ENCODE results near the gene EDRF1.

Gene EDRF1

DNA sequence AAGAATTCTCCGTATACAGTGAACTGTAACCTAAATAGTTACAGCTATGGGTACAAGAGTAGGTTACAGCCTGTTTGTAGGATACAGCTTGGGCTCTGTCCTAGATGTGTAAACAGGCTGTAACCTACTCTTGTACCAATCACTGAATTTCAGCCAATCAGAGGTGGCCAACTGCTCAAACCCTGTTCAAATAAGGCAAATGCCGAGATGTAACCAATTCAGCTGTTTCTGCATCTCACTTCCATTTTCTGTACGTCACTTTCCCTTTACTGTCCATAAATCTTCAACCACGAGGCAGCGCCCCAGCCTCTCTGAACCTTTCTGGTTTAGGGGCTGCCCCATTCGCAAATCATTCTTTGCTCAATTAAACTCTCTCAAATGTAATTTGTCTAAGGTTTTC, 64.4 kb downstream of the EDRF1 start:
- TF ChIP-seq RAD21 (IDR thresholded peaks at IDR 0.05; ENCODE audit: low read depth) = no peak
- TF ChIP-seq, protein P1, sequence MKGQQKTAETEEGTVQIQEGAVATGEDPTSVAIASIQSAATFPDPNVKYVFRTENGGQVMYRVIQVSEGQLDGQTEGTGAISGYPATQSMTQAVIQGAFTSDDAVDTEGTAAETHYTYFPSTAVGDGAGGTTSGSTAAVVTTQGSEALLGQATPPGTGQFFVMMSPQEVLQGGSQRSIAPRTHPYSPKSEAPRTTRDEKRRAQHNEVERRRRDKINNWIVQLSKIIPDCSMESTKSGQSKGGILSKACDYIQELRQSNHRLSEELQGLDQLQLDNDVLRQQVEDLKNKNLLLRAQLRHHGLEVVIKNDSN (IDR thresholded peaks at IDR 0.05) = no peak
- no peak for TF ChIP-seq YY1 (IDR thresholded peaks at IDR 0.05; ENCODE audit: low read depth)
- no peak for TF ChIP-seq ZBTB7A (IDR thresholded peaks at IDR 0.05; ENCODE audit: low read depth)
- no peak for TF ChIP-seq CEBPB (IDR thresholded peaks at IDR 0.05)
- TF ChIP-seq, protein P2, sequence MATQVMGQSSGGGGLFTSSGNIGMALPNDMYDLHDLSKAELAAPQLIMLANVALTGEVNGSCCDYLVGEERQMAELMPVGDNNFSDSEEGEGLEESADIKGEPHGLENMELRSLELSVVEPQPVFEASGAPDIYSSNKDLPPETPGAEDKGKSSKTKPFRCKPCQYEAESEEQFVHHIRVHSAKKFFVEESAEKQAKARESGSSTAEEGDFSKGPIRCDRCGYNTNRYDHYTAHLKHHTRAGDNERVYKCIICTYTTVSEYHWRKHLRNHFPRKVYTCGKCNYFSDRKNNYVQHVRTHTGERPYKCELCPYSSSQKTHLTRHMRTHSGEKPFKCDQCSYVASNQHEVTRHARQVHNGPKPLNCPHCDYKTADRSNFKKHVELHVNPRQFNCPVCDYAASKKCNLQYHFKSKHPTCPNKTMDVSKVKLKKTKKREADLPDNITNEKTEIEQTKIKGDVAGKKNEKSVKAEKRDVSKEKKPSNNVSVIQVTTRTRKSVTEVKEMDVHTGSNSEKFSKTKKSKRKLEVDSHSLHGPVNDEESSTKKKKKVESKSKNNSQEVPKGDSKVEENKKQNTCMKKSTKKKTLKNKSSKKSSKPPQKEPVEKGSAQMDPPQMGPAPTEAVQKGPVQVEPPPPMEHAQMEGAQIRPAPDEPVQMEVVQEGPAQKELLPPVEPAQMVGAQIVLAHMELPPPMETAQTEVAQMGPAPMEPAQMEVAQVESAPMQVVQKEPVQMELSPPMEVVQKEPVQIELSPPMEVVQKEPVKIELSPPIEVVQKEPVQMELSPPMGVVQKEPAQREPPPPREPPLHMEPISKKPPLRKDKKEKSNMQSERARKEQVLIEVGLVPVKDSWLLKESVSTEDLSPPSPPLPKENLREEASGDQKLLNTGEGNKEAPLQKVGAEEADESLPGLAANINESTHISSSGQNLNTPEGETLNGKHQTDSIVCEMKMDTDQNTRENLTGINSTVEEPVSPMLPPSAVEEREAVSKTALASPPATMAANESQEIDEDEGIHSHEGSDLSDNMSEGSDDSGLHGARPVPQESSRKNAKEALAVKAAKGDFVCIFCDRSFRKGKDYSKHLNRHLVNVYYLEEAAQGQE (IDR thresholded peaks at IDR 0.05; ENCODE audit: low read depth) = no peak
- TF ChIP-seq EGR1 (IDR thresholded peaks at IDR 0.05) = no peak

DNA sequence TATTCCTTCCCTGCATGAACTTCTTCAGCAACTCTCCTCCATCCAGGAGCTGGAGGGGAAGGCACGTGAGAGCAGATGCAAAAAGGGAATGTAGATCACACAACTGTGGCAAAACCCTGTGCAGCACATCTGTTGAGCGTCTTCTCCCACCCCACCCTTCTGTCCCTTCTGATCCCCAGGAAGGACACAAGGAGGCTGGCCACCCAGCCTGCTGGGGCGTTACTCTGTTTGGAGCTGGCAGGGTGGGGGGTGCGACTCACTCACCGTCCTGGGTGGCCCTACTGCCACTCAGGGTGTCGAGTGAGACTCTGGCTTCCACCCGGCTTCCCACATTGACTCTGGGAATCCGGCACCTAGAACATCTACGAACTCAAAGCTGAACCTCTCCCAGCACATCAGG, 66.3 kb downstream of the EDRF1 start:
- TF ChIP-seq YY1 (IDR thresholded peaks at IDR 0.05; ENCODE audit: low read depth) = no peak
- no peak for TF ChIP-seq FOXM1 (IDR thresholded peaks at IDR 0.05; ENCODE audit: borderline replicate concordance, low read depth)
- TF ChIP-seq, protein P3, sequence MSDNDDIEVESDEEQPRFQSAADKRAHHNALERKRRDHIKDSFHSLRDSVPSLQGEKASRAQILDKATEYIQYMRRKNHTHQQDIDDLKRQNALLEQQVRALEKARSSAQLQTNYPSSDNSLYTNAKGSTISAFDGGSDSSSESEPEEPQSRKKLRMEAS (IDR thresholded peaks at IDR 0.05) = no peak
- no peak for TF ChIP-seq RAD21 (IDR thresholded peaks at IDR 0.05; ENCODE audit: low read depth)
- TF ChIP-seq TEAD4 (IDR thresholded peaks at IDR 0.05) = no peak
- TF ChIP-seq TCF12 (IDR thresholded peaks at IDR 0.05; ENCODE audit: low read depth) = no peak
- TF ChIP-seq ZBTB7A (IDR thresholded peaks at IDR 0.05; ENCODE audit: low read depth) = no peak
- no peak for TF ChIP-seq EGR1 (IDR thresholded peaks at IDR 0.05)
- no peak for TF ChIP-seq EP300 (IDR thresholded peaks at IDR 0.05; ENCODE audit: borderline replicate concordance)
- no peak for TF ChIP-seq TAF1 (IDR thresholded peaks at IDR 0.05; ENCODE audit: low read depth)
- TF ChIP-seq NFIC (IDR thresholded peaks at IDR 0.05) = no peak
- TF ChIP-seq CEBPB (IDR thresholded peaks at IDR 0.05) = no peak
- TF ChIP-seq, protein P1 (IDR thresholded peaks at IDR 0.05) = no peak
- TF ChIP-seq, protein P2 (IDR thresholded peaks at IDR 0.05; ENCODE audit: low read depth) = no peak
- TF ChIP-seq CREB1 (IDR thresholded peaks at IDR 0.05; ENCODE audit: low read depth) = no peak

DNA sequence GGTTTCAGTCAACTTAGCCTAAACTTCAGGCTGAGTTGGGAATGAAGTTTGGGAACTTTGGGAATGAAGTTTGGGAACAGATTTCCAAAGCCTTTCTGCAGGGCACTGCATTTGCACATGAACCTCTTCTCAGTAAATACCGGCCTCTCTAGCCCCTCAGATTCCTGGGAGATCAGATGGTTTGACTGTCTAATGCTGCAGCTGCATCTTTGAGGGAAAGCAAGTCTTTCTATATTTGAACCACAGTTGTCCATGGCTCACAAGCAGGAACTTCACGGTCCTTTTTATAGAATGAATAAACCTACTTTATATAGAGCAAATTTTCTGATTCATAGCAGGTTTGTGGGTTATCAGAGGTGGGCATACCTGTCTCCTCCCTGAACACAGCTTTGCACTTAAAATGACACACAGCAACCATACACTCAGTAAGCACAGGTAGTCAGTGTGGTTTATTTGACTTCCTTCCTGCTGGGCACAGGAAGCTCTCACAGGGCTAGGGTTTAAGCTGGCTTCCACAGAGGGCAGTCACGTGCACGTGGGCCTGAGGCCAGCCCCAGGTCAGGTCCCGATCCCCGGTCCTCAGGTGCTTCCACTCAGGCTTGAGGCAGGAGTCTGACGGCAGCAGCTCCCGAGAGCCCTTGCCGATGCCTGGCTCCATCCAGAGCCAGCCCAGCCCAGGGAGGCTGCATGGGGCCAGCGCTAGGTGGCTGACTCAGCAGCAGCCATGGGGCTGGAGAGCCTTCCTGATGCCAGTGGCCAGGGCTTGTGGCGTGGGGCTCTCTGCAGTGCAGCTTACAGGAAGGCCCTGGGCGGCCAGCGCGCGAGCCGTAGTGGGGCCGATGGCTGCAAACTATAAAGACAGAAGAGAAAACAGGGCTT, 68.9 kb downstream of the EDRF1 start:
- TF ChIP-seq CEBPB (IDR thresholded peaks at IDR 0.05) = no peak
- TF ChIP-seq, protein P2 (IDR thresholded peaks at IDR 0.05; ENCODE audit: low read depth) = no peak
- no peak for TF ChIP-seq TEAD4 (IDR thresholded peaks at IDR 0.05)
- no peak for TF ChIP-seq NFIC (IDR thresholded peaks at IDR 0.05)
- TF ChIP-seq EGR1 (IDR thresholded peaks at IDR 0.05) = no peak
- TF ChIP-seq FOXM1 (IDR thresholded peaks at IDR 0.05; ENCODE audit: borderline replicate concordance, low read depth) = no peak
- TF ChIP-seq YY1 (IDR thresholded peaks at IDR 0.05; ENCODE audit: low read depth) = no peak
- no peak for TF ChIP-seq RAD21 (IDR thresholded peaks at IDR 0.05; ENCODE audit: low read depth)
- TF ChIP-seq ZBTB7A (IDR thresholded peaks at IDR 0.05; ENCODE audit: low read depth) = no peak
- TF ChIP-seq TCF12 (IDR thresholded peaks at IDR 0.05; ENCODE audit: low read depth) = no peak
- TF ChIP-seq, protein P3 (IDR thresholded peaks at IDR 0.05) = no peak
- no peak for TF ChIP-seq EP300 (IDR thresholded peaks at IDR 0.05; ENCODE audit: borderline replicate concordance)
- no peak for TF ChIP-seq TAF1 (IDR thresholded peaks at IDR 0.05; ENCODE audit: low read depth)
- TF ChIP-seq, protein P1 (IDR thresholded peaks at IDR 0.05) = no peak
- no peak for TF ChIP-seq CREB1 (IDR thresholded peaks at IDR 0.05; ENCODE audit: low read depth)
